Panc1 (cell line): Measurements from ENCODE around the gene PPP4R3A. TPM values are rescaled to one million over a fixed set of nuclear protein-coding genes. Genes with fewer than 3 reads are reported as not detected.

ENCODE experiments used
- ATAC-seq: fragments of 200-7000 bp; cut with Tn5 transposase; 2 replicates; pipeline ENCODE4 v1.9.1; 2020; ENCODE audit warnings: mild to moderate bottlenecking, moderate library complexity
- BruUV-seq: library from RNA; stranded (reverse); fragments of 400-500 nt; replicated peaks from 2 replicates; lab custom pipeline; 2021; lab: Mats Ljungman, UMichigan
- CTCF ChIA-PET: fragments of 300-600 bp; sonication (Branson Sonifier 250); formaldehyde crosslinking; loops from one replicate; lab custom pipeline; 2022; ENCODE audit warnings: antibody characterized with exemption; lab: Charles Lee
- POLR2A ChIA-PET: fragments of 300-600 bp; sonication (Branson Sonifier 250); formaldehyde crosslinking; loops from one replicate; lab custom pipeline; 2022; ENCODE audit warnings: antibody characterized with exemption; lab: Charles Lee
- DNase-seq: peaks from one replicate; pipeline ENCODE4 v3.0.0-alpha.2; 2010; ENCODE audit warnings: low read depth, low spot score
- H3K27ac ChIP-seq: 2 replicates; pipeline ENCODE4 v1.5.1; 2011; ENCODE audit warnings: mild to moderate bottlenecking, low read length, inconsistent platforms
- H3K27me3 ChIP-seq: fragments of 200-500 bp; sonication (Bioruptor generic); 2 replicates; pipeline ENCODE4 v1.6.0; 2014; ENCODE audit warnings: low read length, inconsistent platforms; ENCODE audit not compliant: control insufficient read depth, insufficient read depth
- H3K36me3 ChIP-seq: fragments of 200-500 bp; sonication (Bioruptor generic); 2 replicates; pipeline ENCODE4 v1.5.1; 2014; ENCODE audit warnings: inconsistent platforms, mild to moderate bottlenecking, low read length, moderate library complexity; ENCODE audit not compliant: control insufficient read depth, insufficient read depth
- H3K4me1 ChIP-seq: 2 replicates; pipeline ENCODE4 v1.5.1; 2011; ENCODE audit warnings: inconsistent platforms, mild to moderate bottlenecking, low read length, moderate library complexity; ENCODE audit not compliant: control insufficient read depth, insufficient read depth
- H3K4me3 ChIP-seq, 2 experiments: 2 replicates each; pipeline ENCODE4 v1.5.1; 2011 to 2012; ENCODE audit warnings: low read depth in 2 of 2, low read length in 2 of 2, mild to moderate bottlenecking in 2 of 2, inconsistent platforms in 1 of 2, moderate library complexity in 1 of 2
- H3K9me3 ChIP-seq: fragments of 200-500 bp; sonication (Bioruptor generic); 2 replicates; pipeline ENCODE4 v1.5.1; 2014; ENCODE audit warnings: low read depth, mild to moderate bottlenecking, inconsistent platforms, low read length, moderate library complexity; ENCODE audit not compliant: control insufficient read depth, insufficient read depth
- POLR2AphosphoS5 ChIP-seq: IDR thresholded peaks from 2 replicates; pipeline ENCODE4 v1.6.1; 2012; ENCODE audit warnings: mild to moderate bottlenecking, low read depth, low read length, moderate library complexity
- SIN3A ChIP-seq: IDR thresholded peaks from 2 replicates; pipeline ENCODE4 v1.6.1; 2012; ENCODE audit warnings: low read depth, mild to moderate bottlenecking, low read length, moderate library complexity, borderline replicate concordance; ENCODE audit not compliant: insufficient read depth
- TCF7L2 ChIP-seq: IDR thresholded peaks from 2 replicates; pipeline ENCODE4 v1.6.1; 2011; ENCODE audit warnings: mild to moderate bottlenecking, low read depth, low read length, inconsistent platforms
- in situ Hi-C: cut with HindIII; loops from 2 replicates; pipeline ENCODE4 v1.10.0; 2016; ENCODE audit warnings: low sequenced_read_pairs, low pct_unique_long_range_greater_than_20kb
- intact Hi-C: fragments of 100-400 bp; cut with micrococcal nuclease; formaldehyde crosslinking; loops from one replicate; pipeline ENCODE4 v1.10.0; 2022; ENCODE audit not compliant: unreplicated experiment
- total RNA-seq: library from RNA; stranded (reverse); gene quantifications from one replicate; pipeline ENCODE4 v1.2.1, GENCODE V29; 2021; ENCODE audit not compliant: unreplicated experiment
- TF ChIP-seq, protein P1 (sequence below): fragments of 450-650 bp; IDR thresholded peaks from 2 replicates; pipeline ENCODE4 v1.5.1; 2017; ENCODE audit warnings: mild to moderate bottlenecking
- TF ChIP-seq, protein P2 (sequence below), 2 experiments: IDR thresholded peaks; 2 replicates each; pipeline ENCODE4 v1.6.1; 2011 to 2012; ENCODE audit warnings: low read depth in 2 of 2, control low read depth in 1 of 2, low read length in 1 of 2, mild to moderate bottlenecking in 1 of 2, moderate library complexity in 1 of 2; ENCODE audit not compliant: insufficient read depth in 1 of 2

Gene PPP4R3A
- total RNA-seq, 1 experiment from 2014 or later = 54.8 TPM

DNA sequence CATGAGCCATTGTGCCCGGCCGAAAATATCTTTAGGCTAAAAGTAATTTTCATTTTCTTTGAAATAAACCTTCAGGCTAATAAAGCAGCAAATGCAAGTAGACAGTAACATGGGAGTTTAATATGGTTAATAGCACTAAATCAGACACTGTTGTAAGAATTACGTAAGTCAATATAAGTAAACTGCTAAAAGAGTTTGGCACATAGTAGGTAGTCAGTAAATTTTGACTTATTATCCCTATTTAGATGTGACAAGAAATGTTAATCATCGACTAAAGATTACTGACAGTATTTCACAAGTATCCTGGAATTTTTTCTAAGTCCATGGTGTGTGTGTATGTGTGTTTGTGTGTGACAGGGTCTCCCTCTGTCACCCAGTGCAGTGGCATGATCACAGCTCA lies 3.9 kb downstream of the PPP4R3A start:
- Histone ChIP-seq H3K4me1 (no peaks in the 10 kb centered on the region; the same call in 1 of the 2 replicates), H3K4me3 (no peak overlapping the region), H3K36me3 (peaks cover 14% of the 10 kb centered on the region), H3K27ac (no peak overlapping the region), H3K9me3 (no peaks in the 10 kb centered on the region), H3K27me3 (no peaks in the 10 kb centered on the region)
- POLR2A ChIA-PET = no interaction called here
- DNase-seq (no peak), ATAC-seq (no peak)
- intact Hi-C loops = no loop called here
- no TSS peak for BruUV-seq
- CTCF ChIA-PET = no interaction called here
- in situ Hi-C loops = no loop called here
- TF ChIP-seq TCF7L2 = no peak
- TF ChIP-seq, protein P1, sequence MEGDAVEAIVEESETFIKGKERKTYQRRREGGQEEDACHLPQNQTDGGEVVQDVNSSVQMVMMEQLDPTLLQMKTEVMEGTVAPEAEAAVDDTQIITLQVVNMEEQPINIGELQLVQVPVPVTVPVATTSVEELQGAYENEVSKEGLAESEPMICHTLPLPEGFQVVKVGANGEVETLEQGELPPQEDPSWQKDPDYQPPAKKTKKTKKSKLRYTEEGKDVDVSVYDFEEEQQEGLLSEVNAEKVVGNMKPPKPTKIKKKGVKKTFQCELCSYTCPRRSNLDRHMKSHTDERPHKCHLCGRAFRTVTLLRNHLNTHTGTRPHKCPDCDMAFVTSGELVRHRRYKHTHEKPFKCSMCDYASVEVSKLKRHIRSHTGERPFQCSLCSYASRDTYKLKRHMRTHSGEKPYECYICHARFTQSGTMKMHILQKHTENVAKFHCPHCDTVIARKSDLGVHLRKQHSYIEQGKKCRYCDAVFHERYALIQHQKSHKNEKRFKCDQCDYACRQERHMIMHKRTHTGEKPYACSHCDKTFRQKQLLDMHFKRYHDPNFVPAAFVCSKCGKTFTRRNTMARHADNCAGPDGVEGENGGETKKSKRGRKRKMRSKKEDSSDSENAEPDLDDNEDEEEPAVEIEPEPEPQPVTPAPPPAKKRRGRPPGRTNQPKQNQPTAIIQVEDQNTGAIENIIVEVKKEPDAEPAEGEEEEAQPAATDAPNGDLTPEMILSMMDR = no peak

DNA sequence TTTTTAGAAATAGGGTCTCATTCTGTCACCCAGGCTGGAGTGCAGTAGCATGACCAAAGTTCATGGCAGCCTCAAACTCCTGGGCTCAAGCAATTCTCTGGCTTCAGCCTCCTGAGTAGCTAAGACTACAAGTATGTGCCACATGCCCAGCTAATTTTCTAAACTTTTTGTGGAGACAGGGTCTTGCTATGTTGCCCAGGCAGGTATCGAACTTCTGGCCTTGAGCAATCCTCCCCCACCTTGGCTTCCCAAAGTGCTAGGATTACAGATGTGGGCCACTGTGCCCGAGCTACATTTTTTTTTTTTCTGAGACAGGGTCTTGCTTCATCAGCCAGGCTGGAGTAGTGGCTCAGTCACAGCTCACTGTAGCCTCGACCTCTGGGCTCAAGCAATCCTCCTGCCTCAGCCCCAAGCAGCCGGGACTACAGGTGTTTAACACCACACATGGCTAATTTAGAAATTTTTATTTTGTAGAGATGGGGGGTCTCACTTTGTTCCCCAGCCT lies 7.1 kb downstream of the PPP4R3A start:
- H3K27me3 ChIP-seq = no peaks in the 10 kb centered on the region
- TF ChIP-seq POLR2AphosphoS5 = no peak
- TF ChIP-seq, protein P1 = no peak
- TF ChIP-seq TCF7L2 = no peak
- no peak for TF ChIP-seq SIN3A
- TF ChIP-seq, protein P2, sequence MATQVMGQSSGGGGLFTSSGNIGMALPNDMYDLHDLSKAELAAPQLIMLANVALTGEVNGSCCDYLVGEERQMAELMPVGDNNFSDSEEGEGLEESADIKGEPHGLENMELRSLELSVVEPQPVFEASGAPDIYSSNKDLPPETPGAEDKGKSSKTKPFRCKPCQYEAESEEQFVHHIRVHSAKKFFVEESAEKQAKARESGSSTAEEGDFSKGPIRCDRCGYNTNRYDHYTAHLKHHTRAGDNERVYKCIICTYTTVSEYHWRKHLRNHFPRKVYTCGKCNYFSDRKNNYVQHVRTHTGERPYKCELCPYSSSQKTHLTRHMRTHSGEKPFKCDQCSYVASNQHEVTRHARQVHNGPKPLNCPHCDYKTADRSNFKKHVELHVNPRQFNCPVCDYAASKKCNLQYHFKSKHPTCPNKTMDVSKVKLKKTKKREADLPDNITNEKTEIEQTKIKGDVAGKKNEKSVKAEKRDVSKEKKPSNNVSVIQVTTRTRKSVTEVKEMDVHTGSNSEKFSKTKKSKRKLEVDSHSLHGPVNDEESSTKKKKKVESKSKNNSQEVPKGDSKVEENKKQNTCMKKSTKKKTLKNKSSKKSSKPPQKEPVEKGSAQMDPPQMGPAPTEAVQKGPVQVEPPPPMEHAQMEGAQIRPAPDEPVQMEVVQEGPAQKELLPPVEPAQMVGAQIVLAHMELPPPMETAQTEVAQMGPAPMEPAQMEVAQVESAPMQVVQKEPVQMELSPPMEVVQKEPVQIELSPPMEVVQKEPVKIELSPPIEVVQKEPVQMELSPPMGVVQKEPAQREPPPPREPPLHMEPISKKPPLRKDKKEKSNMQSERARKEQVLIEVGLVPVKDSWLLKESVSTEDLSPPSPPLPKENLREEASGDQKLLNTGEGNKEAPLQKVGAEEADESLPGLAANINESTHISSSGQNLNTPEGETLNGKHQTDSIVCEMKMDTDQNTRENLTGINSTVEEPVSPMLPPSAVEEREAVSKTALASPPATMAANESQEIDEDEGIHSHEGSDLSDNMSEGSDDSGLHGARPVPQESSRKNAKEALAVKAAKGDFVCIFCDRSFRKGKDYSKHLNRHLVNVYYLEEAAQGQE (IDR thresholded peaks at IDR 0.05; ENCODE audit: insufficient read depth in 1 of 2, low read depth in 2 of 2, low read length in 1 of 2) = no peak
- ChIA-PET CTCF (no interaction called here), POLR2A (no interaction called here)
- no peak overlapping the region for H3K27ac ChIP-seq
- H3K9me3 ChIP-seq = no peaks in the 10 kb centered on the region
- DNase-seq (no peak), ATAC-seq (no peak)
- no peaks in the 10 kb centered on the region for H3K4me1 ChIP-seq
- no TSS peak for BruUV-seq
- intact Hi-C loops (no loop called here), in situ Hi-C loops (no loop called here)
- peaks cover 5% of the 10 kb centered on the region; the same call in 1 of the 2 replicates for H3K36me3 ChIP-seq
- H3K4me3 ChIP-seq = no peak overlapping the region
